NCI-H146 (cell line): Measurements from ENCODE around the gene ACOXL.

ENCODE experiments used
- DNase-seq: peaks from one replicate; lab custom pipeline; 2025; lab: John Stamatoyannopoulos, UW

The ACOXL gene

GRCh38 chr2:110876167-110876999 lies 144.0 kb downstream of the ACOXL start:
- DNase-seq = no peak

GRCh38 chr2:110877031-110877827 lies 144.9 kb downstream of the ACOXL start:
- no peak for DNase-seq

DNA sequence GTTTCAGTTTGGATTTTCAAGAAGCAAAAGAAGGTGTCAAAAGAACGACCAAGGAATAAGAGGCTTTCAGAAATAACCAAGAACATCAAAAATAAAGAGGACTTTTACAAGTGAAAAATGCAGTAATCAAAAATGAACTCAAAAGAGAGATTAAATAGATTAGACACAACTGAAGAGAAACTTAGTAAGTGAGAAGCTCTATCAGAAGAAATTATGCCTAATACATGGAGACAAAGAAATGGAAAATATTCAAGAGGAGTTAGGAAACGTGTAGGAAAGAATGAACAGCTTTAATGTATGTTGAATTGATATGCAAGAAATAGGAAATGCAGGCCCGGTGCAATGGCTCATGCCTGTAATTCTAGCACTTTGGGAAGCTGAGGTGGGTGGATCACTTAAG lies 145.8 kb downstream of the ACOXL start:
- DNase-seq = no peak

DNA sequence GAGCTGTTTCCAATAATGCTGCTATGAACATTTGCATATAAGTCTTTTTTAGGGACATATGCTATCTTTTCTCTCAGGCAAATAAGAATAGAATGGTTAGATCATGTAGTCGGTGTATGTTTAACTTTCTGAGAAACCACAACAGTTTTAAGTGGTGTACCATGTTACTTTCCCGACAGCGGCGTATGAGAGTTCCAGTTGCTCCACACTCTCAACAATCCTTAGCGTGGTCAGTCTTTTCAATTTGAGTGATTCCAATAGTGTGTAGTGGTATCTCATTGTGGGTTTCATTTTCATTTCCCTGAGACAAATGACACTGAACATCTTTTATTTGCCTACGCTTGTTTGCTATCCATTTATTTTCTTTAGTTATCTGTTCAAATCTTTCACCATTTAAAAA lies 149.5 kb downstream of the ACOXL start:
- DNase-seq = no peak

DNA sequence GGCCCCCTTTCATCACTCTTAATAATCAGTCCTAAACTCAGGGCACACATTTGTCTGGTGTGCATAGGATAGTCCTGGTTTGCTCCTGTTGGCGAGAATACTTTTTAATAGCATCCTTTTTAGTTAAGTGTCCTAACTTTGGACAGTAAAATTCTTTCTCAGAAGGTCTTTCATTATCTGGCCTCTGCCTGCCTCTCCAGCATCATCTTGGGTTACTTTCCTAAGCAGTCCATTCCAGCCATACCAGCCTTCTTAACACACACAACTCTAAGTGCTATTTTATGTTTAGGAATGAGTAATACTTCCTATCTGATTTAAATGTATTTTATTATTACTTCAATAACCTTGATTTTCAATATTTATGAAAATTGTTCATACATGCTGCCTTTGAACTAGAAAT lies 151.0 kb downstream of the ACOXL start:
- no peak for DNase-seq

GRCh38 chr2:110885256-110885655 lies 152.9 kb downstream of the ACOXL start:
- DNase-seq = no peak

DNA sequence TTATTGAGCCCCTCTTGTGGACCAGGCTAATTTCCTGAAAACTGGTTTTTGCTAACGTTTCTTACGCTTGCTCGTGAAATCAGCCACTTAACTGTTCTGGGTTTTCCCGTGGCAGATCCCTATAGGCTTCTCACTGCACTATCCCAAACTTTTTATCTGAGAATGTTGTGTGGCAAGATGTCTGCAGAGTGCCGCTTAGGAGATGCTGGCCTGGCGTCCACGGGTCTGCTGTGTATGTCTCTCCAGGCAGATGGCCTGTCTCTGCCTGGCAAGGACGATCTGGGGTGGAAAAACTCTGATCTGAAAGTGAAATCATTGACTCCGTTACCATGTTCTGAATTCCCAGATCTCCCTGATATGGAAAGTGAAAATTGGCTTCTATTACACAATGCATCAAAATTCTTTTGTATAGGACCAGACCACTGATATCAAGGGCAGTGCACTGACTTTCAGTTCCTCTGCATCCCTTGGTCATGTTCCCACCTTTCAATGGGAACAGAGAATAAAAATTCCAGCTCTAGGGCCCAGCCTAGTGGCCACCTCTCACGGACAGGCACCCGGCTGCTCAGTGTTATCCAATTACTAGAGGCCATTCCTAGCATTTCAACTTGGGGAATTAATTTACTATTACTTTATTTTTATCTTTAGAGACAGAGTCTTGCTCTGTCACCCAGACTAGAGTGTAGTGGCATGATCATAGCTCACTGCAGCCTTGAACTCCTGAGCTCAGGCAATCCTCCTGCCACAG lies 154.6 kb downstream of the ACOXL start:
- no peak for DNase-seq

GRCh38 chr2:110888411-110888810 lies 156.0 kb downstream of the ACOXL start:
- no peak for DNase-seq

DNA sequence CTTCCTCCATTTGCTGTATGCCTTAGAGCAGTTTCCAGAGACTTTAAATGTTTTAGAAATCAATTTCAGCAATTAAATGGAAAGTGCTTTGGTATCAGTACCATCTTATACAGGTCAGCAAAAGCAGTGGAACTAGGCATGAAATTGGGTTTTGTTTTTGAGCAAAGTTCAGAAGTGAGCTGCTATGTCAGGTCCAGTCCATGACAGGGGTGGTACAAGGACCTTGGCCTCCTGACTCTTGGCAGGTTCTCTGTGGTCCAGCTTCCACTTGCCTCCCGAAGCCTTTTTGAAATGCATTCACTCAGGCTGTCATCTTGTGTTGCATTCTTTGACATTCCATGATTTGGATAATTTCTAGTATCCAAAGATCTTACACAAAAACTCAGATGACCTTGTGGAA lies 159.3 kb downstream of the ACOXL start:
- DNase-seq = no peak

- no peak for DNase-seq
Observed at GRCh38 chr2:110896226-110896625, 163.9 kb downstream of the ACOXL start.

DNA sequence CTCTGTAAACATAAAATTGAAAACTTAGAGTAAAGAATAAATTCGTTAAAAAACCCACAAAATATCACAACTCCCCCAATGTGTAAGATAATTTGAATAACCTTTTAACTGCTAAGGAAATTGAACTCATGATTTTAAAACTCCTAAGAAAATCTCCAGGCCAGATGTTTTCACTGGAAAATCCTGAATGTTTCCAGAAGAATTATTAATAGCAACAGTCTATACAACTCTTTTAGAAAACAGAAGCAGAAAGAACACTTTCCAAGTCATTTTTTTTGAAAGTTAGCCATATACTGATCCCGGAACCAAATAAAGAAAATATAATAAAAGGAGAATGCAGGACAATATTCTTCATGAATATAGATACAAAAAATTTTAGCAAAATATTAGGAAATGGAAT lies 165.6 kb downstream of the ACOXL start:
- DNase-seq = no peak

DNA sequence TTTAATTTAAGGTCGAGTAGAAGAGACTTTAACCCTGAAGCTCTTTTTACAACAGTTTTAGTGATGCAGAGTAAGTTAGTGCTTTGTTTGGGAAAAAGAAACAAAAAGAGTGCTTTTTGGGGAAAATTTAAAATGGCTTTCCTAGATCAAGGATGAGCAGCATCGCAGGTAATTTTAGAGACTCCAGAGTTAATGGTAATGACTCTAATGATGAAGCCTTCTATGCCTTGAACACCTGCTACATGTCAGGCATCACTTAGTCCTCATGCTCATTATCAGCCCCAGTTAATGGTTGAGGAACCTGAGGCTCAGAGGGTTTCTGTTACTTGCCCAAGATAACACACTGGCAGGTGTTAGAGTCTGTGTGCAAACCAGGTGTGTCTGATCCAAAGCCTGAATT lies 167.8 kb downstream of the ACOXL start:
- DNase-seq = peak; percentile 97

GRCh38 chr2:110903548-110903947 lies 171.2 kb downstream of the ACOXL start:
- DNase-seq = peak; percentile 78

- peak; percentile 43 for DNase-seq
Observed at GRCh38 chr2:110904116-110904778, 171.9 kb downstream of the ACOXL start.

DNA sequence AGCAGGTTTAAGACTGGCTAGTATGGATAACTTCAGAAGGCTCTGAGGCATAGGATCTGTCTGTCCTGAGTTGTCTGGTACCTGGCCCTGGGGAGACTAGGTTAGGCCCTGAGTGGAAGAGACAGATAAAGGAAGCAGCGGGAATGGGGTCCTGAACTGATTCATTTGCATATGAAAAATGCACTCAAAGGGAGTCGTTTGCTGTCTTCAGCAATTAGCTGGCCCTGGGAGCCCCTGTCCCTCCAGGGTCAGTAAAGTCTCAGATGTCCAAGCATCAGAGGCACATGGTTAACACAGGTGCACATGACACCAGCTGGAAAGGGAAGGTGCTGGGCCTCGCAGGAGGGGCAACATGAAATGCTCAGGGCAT lies 172.4 kb downstream of the ACOXL start:
- peak; percentile 43 for DNase-seq

- DNase-seq = no peak
Observed at GRCh38 chr2:110905217-110905616, 172.8 kb downstream of the ACOXL start.

DNA sequence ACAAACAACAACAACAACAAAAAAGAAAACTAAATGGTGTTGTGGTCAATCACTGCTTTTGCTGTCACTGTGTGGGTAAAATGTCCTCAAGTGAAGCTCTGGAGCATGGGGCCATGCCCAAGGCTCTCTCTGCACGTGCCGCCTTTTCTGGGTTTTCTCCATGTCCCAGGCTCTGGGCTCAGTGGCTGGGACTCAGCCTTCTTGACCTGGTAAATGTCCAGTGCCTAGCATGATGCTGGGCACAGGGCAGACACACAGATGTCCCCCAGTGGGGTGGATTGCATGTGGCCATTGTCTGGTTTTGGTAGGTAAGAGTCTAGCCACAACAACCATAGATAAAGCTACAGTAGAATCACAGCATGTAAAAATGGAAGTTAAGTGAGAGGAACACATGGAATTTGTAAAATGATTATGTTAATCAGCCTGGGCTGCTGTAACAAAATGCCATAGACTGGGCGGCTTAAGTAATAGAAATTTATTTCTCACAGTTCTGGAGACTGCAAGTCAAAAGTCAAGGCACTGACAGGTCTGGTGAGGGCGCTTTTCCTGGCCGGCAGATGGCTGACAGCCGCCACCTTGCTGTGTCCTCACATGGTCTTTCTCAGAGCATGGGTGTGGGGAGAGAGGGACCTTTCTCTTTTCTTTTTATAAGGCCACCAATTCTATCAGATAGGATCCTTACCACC lies 174.4 kb downstream of the ACOXL start:
- DNase-seq = no peak

- DNase-seq = no peak
Observed at GRCh38 chr2:110909501-110909900, 177.1 kb downstream of the ACOXL start.

GRCh38 chr2:110910423-110910822 lies 178.1 kb downstream of the ACOXL start:
- no peak for DNase-seq

DNA sequence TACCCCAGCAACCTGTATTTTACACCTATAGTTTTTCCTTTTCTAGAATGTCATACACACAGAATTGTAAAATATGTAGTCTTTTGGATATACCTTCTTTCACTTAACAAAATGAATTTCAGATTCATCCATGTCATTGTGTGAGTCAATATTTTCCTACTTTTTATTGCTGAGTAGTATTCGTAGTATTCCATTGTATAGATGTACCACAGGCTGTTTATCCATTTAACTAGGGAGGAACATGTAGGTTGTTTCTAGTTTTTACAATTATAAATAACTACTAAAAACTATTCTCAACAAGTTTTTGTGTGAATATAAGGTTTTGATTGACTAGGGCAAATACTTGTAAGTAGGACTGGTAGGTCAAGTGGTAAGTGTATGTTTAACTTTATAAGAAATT lies 187.4 kb downstream of the ACOXL start:
- no peak for DNase-seq

DNA sequence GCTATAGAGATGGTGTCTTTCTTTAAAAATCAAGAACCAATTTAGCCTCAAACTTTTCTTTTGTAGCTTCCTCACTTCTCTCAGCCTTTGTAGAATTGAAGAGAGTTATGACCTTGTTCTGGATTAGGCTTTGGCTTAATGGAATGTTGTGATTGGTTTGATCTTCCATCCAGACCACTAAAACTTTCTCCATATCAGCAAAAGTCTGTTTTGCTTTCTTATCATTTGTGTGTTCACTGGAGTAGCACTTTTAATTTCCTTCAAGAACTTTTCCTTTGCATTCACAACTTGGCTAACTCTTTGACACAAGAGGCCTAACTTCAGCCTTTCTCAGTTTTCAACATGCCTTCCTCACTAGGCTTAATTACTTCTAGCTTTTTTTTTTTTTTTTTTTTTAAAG lies 193.1 kb downstream of the ACOXL start:
- no peak for DNase-seq

DNA sequence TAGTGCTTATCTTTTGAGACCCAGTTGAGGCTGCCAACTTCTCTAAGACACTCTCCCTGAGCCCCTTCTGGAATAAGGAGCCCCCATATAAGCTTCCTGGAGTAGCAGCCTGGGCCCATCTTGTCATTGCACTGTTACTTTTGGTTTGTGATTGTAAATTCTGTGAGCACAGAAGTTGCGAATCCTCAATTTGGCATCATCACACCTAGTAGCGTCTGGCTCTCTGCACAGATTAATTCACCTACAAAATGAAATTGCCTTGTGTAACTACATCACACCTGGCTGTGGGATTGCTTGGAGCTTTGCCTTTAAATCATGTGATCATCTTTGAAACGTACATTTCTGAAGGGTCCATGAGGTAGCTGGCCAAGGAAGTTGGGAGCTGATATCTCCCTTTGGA lies 195.2 kb downstream of the ACOXL start:
- DNase-seq = no peak
